ENCODE data around the gene KRTAP10-10.

The KRTAP10-10 gene

GRCh38 chr21:44650973-44651675 is 14.0 kb downstream of the KRTAP10-10 start:
- DNase-seq (ENCODE audit: low read depth): no peak
- TF ChIP-seq CTCF (IDR thresholded peaks at IDR 0.05; ENCODE audit: insufficient read depth, low read depth, low read length, missing control alignments): no peak
- no peak overlapping the region for H3K4me3 ChIP-seq (ENCODE audit: low read length)

- no peak overlapping the region for H3K4me3 ChIP-seq (ENCODE audit: low read length)
- TF ChIP-seq CTCF (IDR thresholded peaks at IDR 0.05; ENCODE audit: insufficient read depth, low read depth, low read length, missing control alignments): no peak
- DNase-seq (ENCODE audit: low read depth): no peak
Observed at GRCh38 chr21:44653123-44653522, 16.0 kb downstream of the KRTAP10-10 start.

- no peak overlapping the region for H3K4me3 ChIP-seq (ENCODE audit: low read length)
- DNase-seq (ENCODE audit: low read depth): no peak
Observed at GRCh38 chr21:44653656-44654575, 16.8 kb downstream of the KRTAP10-10 start.

GRCh38 chr21:44654576-44655175 is 17.5 kb downstream of the KRTAP10-10 start, which contains the start of gene KRTAP12-4:
TSS of gene KRTAP12-4 (minus strand) at chr21:44654659. CDS start at chr21:44654614, 45 bp downstream.
- no peak for DNase-seq (ENCODE audit: low read depth)
- TF ChIP-seq CTCF (IDR thresholded peaks at IDR 0.05; ENCODE audit: insufficient read depth, low read depth, low read length, missing control alignments): no peak

More at GRCh38 chr21:44653656-44654575, 16.8 kb downstream of the KRTAP10-10 start:
- TF ChIP-seq CTCF (IDR thresholded peaks at IDR 0.05; ENCODE audit: insufficient read depth, low read depth, low read length, missing control alignments): no peak

GRCh38 chr21:44656868-44657267 is 19.7 kb downstream of the KRTAP10-10 start:
- no peak for TF ChIP-seq CTCF (IDR thresholded peaks at IDR 0.05; ENCODE audit: insufficient read depth, low read depth, low read length, missing control alignments)
- H3K4me3 ChIP-seq (ENCODE audit: low read length): no peak overlapping the region
- DNase-seq (ENCODE audit: low read depth): no peak

More at GRCh38 chr21:44654576-44655175, 17.5 kb downstream of the KRTAP10-10 start, which contains the start of gene KRTAP12-4:
- no peak within 1 kb of the TSS for H3K4me3 ChIP-seq (ENCODE audit: low read length)

GRCh38 chr21:44657635-44658540 is 20.7 kb downstream of the KRTAP10-10 start, which contains the start of gene KRTAP12-3:
TSS of gene KRTAP12-3 (plus strand) at chr21:44657932. CDS start at chr21:44657980, 48 bp downstream.
- no peak for TF ChIP-seq CTCF (IDR thresholded peaks at IDR 0.05; ENCODE audit: insufficient read depth, low read depth, low read length, missing control alignments)
- DNase-seq (ENCODE audit: low read depth): no peak

More at GRCh38 chr21:44657635-44658540, 20.7 kb downstream of the KRTAP10-10 start, which contains the start of gene KRTAP12-3:
- no peak within 1 kb of the TSS for H3K4me3 ChIP-seq (ENCODE audit: low read length)
